GM19463 (cell line): Measurements from ENCODE around the gene RASD2.

Experiments used
- ATAC-seq: cut with Tn5 transposase; IDR thresholded peaks from one replicate; pipeline ENCODE4 v1.9.1; 2021; ENCODE audit warnings: mild to moderate bottlenecking, moderate library complexity; ENCODE audit not compliant: unreplicated experiment

RASD2 gene

DNA sequence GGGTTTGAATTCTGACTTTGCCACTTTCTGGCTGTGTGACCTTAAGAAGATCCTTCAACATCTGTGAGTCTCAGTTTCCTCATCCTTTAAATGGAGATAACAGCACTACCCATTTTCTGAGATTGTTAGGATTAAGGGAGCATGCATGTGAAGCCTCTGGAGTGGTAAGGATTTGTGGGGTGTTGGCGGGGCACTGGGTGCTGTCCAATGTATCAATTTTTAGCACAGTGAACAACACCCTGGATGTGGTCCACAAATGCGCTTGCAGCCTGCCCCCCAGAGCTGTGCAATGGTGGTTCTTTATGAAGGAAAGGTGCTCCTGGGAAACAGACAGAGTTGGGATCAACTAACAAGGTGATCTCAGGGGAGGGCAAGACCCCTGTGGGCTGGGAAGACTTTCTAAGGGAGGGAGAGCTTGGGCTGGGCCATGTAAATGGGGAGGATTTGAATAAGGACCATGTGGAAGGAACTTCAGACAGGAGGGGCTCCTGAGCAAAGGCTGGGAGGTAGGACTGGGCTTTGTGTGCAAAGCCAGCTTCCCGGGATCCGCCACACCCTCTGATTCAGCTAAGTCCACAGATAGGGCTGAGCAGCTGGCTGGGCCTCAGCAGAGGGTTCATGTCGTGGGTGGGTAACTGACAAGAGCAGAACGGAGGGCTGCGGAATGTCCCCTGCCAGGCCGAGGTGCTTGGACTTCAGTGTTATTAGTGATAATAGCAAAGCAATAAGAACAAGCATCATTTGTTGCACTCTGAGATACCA, 22.7 kb upstream of the RASD2 start:
- ATAC-seq: no peak

DNA sequence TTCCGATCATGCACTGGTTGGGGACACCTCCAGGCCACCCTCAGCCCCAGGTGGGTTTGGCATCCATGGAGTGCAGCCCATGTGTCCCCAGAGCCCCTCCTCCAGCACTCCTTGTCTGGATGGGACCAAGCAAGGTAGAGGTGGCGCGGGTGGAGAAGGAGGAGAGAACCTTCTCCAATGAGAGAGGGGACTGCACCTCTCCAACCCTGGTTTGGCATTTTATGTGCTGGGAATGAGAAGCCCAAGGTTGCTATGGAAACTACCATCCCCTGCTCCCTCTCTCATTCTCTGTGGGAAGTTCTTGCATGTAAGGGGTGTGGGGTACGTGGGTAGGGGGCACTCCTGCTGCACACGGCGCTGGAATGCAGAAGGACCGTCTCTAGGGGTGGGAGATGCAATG, 21.8 kb upstream of the RASD2 start:
- no peak for ATAC-seq

DNA sequence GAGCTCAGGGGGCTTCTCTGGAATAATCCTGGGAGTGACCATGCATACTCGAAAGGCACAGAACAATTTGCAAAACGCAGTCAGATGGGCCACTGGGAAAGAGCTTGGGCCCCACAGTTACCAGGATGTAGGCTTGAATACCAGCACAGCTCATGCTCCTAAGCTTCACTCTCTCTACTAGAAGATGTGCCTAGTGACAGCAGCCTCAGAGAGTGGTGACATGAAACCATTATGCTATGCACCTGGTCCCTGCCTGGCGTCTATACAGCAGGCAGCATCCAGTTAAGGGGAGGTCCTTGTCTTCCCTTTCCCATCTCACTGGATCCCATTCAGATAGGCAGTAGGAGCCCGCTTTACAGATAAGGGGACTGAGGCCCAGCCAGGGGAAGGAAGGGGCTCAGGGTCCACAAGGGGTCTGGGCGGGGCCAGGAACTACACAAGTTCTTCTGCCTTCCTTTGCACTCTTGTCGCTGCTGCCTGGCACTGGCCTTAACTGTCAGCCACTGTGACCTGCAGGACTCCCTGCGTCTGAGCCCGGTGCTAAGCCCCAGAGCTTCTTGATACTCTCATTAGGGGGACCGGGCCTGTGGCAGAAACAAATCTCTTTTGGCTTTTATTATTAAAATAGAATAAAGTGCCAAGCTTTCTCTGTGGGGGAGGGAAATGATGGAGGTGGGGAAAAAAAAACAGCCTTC, 21.2 kb upstream of the RASD2 start:
- no peak for ATAC-seq

DNA sequence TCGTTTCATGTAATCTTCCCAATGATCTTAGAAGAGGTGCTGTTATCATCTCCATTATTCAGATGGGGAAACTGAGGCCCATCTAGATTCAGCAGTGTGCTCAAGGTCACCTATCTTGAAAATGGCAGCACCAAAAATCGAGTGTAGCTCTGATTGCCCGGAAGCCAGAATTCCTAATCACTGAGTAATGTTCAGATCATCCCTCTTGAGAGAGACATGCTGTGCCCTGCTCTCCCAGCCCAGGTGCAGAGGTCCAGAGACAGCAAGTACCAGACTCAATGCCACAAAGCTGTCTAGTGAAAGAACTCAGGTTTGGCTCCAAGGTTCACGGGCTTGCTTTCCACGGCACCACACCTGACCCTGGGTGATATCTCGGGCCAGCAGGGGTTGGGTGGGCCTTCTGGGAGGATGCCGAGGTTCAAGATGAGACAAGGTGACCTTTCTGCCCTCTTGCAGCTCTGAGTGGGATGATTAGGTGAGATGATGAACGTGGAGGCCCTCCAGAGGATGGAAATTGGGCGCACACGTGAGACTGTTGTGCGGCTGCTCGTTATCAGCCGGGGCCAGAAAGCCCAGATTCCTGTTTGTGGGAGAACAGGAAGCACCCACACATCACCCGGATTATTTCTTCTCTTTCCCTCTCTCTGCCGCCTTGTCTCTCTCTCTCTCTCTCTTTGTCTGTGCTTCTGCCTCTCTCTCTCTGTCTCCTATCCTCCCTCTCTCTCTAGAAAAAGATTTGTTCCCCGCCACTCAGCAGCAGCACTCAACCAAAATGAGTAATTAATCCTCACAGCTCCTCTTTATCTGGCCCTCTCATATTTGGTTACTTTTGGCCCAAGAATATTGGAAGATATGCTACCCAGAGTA, 19.0 kb upstream of the RASD2 start:
- no peak for ATAC-seq

DNA sequence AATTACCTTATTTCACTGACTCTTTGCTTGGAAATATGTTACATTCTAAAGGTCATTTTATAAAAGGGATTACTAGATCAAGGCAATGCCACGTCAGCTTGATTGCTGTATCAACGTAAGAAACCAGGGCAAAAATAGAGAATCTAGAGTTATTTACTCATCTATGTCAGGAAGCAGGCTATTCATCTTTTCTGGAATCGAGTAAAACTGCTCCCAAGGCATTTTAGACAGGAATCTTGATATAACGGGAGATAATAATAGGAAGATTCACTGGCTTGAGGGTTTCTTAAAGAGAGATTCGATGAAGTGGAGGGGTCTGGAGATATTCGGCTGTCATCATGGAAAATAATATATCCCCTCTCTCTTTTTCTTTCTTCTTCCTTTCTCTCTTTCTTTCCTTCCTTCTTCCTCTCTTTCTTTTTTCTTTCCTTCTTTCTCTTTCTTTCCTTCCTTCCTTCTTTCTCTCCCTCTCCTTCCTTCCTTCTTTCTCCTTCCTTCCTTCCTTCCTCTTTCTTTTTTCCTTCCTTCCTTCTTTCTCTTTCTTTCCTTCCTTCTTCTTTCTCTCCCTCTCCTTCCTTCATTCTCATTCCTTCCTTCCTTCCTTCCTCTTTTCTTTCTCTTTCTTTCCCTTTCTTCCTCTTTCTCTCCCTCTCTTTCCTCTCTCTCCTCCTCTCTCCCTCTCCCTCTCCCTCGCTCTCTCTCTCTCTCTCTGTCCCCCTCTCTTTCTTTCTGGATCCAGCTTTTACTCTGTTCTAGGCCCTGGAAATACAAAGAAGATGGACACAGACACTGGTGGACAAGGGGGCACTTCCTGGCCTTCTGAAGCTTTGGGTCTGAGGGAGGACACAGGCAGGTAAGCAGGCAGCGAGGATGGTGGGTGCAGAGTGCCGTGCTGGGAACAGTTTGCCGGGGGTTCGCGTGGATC, 18.1 kb upstream of the RASD2 start:
- ATAC-seq: no peak

DNA sequence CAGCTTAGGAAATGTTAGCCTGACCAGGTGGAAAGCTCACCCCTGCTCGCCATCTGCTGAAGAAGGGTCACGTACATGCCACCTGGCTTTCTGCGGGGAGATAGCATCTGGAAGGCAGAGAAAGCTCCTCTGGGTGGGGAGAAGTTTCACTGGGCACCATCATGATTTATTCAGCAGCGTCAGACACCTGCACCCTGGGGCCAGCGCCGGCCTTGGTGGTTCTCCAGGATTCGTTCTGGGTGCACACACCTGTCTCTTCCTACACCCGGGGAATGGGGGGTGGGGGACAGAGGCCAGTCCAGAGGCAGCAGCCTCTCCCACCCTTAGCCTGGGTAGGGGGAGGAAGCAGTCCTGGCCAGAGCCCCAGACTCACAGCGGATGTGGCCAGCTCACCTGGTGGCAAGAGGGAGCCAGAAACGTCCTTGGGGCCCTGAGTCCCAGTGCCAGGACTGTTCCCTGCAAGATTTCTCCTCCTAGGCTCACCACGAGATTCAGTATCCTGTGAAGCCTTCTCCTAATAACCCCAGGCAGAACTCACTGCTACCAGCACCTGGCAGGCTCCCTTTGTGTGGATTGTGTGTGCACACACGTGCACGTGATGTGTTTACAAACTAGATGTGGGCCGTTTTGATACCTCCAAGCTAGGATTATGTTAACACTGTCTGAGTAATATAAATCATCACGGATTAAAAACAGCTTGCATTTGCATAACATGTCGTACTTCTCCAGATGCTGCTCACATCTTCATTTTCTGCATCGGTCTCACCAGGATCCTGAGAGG, 17.3 kb upstream of the RASD2 start:
- no peak for ATAC-seq

DNA sequence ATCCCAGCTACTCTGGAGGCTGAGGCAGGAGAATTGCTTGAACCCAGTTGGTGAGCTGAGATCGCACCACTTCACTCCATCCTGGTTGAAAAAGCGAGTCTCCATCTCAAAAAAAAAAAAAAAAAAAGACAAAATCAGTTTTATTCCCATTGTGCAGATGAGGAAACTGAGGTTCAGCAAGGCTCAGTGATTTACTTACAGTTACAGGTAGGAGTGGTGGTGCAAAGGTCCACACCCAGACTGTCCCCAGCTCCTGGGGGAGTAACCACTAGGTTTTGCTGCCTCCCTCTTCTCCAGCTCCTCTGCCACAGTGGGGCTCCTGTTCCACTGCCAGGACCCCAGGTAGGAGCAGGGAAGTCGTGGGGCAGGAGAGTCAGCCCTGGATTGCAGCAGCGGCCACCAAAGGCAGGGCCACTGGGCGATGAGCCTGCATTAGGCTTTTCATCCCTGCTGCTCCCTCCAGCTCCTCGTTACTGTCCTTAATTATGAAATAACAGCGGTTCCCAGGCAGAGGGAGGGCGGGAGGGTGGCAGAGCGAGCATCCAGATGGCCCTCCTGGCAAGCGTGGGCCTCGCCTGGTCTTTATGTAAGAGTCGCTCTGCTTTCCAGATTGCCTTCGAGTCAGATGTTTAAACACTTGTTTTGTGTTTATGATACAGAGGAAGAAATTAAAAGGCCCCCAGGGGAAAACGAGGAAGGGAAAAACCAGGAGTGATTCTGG, 15.5 kb upstream of the RASD2 start:
- no peak for ATAC-seq

DNA sequence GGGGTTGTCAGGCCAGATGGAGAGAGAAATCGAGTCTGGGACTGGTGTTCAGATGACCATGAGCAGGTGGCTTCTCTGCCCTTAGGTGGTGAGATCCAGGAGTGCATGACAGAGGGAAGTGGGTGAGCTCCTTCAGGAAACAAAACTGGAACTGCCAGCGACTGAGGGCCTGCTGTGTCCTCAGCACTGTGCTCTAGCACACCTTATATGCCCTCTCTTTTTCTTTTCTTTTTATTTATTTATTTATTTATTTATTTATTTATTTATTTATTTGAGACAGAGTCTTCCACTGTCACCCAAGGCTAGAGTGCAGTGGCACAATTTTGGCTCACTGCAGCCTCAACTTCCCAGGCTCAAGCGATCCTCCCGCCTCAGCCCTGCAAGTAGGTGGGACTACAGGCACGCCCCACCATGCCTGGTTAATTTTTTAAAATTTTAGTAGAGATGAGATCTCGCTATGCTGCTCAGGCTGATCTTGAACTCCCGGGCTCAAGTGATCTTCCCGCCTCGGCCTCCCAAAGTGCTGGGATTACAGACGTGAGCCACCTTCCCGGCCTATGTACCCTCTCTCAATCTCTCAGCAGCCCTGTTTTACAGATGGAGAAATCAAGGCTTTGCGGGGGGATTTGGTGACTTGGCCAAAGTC, 14.8 kb upstream of the RASD2 start:
- no peak for ATAC-seq

DNA sequence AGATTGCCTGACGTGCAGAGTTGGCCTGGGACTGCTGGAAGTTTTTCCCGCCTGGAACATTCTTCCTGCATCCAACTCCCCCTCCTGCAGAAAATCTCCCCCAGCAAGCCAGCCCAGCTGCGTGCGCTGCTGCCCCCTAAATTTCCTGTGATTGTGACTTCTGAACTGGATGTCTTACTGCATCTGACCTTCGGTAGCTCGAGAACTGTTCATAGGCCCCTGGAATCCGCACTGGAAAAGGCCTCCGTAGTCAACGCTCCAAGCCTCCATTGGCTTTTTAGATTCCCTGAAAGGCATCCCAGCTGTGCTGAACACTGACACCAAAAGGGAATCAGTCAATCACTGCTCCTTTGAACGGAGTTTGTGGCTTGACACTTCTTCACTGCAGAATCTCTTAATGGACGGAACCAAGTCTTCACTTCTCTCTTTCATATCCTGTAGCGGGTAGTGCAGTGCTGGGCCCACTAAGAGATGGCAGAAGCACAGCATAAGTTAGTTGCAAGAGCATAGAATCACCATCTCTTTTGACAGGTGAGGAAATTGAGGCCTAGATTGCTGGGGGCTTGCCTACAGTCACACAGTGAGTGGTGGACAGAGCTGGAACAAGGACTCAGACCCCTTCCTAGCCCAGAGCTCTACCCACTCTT, 14.2 kb upstream of the RASD2 start:
- no peak for ATAC-seq

DNA sequence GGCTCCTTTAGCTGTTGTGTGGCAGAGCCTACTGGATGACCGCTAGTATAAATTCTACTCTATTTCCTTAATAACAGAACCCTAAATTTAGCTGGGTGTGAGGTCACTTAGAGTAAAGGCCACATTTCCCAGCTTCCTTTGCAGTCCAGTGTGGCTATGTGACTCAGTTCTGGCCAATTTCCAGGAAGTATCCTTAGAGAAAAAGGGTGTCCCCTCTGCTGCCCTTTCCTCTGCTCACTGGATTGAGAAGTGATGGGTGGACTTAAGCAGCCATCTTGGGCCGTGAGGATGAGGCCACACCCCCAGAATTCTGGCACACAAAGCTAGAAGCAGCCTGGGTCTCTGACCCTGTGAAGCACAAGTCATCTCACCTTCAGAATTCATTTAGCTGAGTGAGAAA, 11.7 kb upstream of the RASD2 start:
- no peak for ATAC-seq

DNA sequence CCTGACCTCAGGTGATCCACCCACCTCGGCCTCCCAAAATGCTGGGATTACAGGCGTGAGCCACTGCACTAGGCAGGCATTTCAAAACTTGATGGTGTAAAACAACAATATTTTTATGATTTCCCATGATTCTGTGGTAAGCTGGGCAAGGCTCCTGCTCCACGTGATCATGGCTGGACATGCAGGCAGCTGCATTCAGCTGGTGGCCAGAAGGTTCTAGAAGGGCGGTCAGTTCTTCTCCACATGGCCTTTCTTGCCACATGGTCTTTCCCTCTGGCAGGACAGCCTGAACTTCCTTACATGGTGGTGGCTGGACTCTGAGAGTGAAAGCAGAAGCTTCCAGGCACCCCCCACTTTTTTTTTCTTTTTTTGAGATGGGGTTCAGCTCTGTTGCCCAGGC, 9.9 kb upstream of the RASD2 start:
- ATAC-seq: no peak

DNA sequence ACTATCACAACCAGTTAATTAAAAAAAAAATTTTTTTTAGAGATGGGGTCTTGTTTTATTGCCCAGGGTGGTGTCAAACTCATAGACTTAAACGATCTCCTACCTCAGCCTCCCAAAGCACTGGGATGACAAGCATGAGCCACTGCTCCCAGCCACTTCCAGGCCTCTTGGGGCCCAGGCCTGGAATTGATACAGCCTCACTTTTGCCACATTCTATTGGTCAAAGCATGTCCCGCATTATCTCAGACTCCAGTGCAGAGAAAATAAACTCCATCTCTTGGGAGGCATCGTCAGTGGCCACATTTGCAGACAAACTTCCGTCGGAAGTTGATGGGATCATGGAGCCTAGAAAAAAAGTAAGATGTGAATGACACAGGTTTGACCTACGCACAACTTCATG, 9.4 kb upstream of the RASD2 start:
- no peak for ATAC-seq

DNA sequence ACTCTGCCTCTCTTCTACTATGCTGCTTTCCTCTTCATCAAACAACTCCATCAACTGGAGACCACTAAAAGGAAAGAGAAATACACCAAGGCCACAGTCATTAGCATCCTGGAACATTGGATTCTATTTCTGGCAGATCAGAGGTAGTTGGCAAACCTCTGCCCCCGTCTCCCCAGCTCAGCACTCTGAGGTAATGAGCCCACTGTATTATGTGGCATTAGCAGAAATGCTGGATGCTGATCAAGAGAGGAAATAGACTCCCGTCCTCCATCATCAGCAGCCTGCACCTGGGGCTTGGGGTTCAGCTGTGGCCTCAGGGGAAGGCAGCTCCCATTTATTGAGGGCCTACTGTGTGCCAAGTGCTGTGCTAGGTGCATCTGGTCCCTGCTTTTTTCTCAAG, 9.0 kb upstream of the RASD2 start:
- ATAC-seq: no peak

DNA sequence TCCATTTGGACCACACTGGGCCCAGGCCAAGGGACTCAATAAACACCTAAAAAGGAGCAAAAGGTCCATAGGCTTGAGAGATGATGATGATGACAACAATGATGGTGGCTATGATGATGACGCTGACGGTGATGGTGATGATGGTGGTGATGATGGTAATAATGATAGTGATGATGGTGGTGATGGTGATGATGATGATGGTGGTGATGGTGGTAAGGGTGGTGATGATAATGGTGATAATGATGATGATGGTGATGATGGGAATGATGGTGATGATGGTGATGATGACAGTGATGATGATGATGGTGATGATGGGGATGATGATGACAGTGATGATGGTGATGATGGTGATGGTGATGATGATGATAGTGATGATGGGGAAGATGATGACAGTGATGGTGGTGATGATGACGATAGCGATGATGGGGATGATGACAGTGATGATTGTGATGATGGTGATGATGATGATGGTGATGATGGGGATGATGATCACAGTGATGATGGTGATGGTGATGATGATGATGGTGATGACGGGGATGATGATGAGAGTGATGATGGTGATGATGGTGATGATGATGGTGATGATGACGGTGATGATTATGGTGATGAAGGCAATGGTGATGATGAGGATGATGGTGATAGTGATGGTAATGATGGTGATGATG, 7.1 kb upstream of the RASD2 start:
- no peak for ATAC-seq

DNA sequence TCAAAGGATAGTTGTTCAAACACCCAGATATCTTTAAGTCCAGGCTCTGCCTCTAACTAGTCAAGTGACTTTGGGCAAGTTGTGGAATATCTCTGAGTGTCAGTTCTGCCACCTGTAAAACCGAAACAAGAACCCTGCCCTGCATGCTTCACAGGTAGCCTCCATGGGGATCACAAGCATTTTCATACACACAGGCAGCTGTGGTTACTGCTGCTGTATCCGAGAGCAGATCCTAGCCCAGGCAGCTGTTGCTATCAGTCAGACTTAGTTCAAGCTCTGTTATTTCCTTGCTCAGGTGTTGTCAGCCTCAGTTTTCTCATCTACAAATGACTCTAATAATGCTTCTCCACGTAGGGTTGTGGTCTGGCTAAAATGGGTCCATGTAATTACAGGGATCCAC, 6.5 kb upstream of the RASD2 start:
- ATAC-seq: no peak

DNA sequence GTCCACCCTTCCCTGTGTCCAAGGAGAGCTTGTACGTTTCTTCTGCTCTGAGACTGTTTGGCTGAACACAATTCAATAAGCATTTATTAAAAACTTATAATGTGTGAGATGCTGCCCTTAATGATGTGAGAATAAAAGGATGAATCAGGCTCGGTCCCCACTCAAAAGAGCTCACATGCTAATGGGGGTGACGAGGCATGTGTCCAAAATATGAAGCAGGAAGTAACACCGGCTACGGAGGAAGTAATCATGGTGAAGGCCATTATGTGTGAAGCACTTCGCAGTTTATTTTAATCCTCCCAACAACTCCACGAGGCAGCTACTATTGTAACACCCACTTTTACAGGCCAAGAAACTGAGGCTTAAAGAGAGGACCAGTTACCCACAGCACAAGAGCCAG, 3.4 kb upstream of the RASD2 start:
- no peak for ATAC-seq

DNA sequence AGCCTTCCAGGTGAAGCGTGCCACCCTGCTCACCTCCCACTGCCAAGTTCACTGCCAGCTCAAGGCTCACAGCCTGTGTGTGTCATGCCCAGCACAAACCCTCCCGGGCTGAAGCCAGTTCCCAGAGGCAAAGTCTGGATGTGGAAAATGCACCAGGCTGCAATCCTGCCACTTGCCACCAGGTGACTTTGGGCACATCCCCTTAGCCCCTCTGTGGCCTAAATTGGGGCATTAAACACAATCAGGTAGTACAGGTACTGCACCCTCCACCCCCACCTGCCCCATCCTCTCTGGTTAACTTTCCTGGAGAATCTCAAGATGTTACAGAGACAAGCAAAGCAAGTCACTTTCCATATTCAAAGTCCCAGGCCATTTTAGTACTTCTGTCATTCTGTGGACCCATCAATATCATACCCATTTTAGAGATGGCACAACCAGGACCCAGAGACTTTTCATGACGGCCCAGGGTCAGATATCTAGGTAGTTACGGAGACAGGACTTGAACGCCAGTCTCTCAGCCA, 1.8 kb upstream of the RASD2 start:
- ATAC-seq: no peak

DNA sequence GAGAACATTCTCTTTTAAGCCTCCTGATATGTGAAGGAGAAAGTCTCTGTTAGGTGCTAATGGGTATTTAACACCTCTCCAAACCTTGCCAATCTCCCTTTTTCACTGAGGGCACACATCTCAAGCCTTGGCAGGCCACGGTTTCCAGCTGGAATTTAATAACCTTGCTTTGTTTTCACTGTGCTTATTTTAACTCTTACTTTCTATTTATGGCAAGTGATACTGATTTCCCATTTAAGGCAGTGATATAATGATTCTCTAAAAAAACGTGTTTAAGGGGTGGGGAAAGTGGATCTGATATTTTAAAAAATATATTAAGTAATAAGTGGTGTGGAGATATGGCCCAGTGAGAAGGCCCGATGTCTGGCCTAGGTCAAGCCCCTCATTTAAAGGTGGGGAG, 1.1 kb upstream of the RASD2 start:
- no peak for ATAC-seq
